ENCODE measurements around the gene BLOC1S1.

DNA sequence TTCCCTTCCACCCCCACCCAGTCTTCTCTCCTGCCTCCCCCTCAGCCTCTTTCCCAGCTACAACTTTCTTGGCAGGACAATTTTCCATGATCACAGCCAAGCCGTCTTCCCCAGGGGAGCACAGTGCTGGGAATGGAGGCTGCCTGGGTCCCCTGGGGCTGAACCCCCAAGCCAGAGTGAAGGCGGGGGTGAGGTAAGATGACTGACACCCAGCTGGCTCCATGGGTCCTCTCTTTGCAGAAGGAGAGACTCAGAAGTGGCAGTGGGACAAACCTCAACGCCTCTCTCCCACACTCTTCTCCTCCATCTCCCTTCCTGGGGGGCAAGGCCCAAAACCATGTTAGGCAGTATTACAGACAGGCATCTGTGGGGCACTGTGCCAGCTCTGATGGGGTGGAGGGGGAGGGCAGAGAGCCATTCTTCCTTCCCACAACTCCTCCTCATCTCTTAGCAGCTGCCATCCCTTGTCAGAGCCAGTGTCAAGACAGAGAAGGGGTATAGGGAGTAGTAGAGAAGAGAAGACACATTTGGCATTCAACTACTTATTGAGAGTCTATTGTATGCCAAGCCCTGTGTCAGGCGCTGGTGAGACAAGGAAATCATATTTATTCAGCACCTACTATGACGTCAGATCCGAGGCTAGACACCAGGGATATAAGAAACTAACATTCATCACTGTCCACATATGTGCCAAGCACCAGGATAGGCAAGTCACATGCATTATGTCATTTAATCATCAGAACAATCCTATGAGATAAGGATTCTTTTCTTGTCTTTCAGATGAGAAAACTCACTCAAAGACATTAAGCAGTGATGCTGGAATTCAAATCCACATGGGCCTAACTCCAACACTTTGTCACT lies 11.7 kb upstream of the BLOC1S1 start:
- TF ChIP-seq ZNF274 (IDR thresholded peaks at IDR 0.05; ENCODE audit: low read depth, low read length) (no peak), YY1 (IDR thresholded peaks at IDR 0.05; ENCODE audit: insufficient read depth, insufficient read length) (no peak), SUZ12 (IDR thresholded peaks at IDR 0.05; ENCODE audit: extremely low read depth, insufficient read depth, insufficient read length) (no peak)
